Mammary epithelial cell (primary cell): ENCODE results near the gene RRP8.

ENCODE experiments used
- EZH2 ChIP-seq: IDR thresholded peaks from 2 replicates; pipeline ENCODE4 v1.6.1; 2012; ENCODE audit warnings: low read length, inconsistent platforms, borderline replicate concordance
- TF ChIP-seq, protein P1 (sequence below), 2 donors: IDR thresholded peaks in 1 of 2; conservative IDR thresholded peaks in 1 of 2; 2 replicates each; pipeline ENCODE4 v1.5.1; 2011 to 2012; ENCODE audit warnings: inconsistent platforms in 2 of 2, low read length in 2 of 2, mild to moderate bottlenecking in 2 of 2, control low read depth in 1 of 2, low read depth in 1 of 2; ENCODE audit not compliant: insufficient read depth in 1 of 2; ENCODE audit errors: extremely low read depth in 1 of 2

DNA sequence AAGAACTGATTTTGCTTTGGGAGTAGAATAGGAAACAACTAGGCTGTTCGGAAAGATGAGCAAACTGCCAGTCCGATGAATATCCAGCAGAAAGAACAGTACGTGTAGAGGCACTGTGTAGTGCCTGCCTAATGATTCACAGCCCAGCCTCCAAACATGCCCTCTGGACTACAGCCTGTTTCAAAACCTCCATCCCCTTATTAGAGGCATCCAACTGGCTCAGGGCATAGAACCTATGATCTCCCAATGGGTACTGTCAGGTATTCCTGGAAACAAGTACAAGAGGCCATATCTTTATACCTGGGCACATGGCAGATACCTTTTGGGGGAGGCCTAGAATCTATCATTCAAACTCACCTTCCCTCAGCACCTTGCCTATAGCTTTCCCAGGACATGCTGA is 4.9 kb downstream of the RRP8 start:
- TF ChIP-seq, protein P1, sequence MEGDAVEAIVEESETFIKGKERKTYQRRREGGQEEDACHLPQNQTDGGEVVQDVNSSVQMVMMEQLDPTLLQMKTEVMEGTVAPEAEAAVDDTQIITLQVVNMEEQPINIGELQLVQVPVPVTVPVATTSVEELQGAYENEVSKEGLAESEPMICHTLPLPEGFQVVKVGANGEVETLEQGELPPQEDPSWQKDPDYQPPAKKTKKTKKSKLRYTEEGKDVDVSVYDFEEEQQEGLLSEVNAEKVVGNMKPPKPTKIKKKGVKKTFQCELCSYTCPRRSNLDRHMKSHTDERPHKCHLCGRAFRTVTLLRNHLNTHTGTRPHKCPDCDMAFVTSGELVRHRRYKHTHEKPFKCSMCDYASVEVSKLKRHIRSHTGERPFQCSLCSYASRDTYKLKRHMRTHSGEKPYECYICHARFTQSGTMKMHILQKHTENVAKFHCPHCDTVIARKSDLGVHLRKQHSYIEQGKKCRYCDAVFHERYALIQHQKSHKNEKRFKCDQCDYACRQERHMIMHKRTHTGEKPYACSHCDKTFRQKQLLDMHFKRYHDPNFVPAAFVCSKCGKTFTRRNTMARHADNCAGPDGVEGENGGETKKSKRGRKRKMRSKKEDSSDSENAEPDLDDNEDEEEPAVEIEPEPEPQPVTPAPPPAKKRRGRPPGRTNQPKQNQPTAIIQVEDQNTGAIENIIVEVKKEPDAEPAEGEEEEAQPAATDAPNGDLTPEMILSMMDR (conservative IDR thresholded peaks at IDR 0.05 in 1 of 2, IDR thresholded peaks at IDR 0.05 in 1 of 2; ENCODE audit: extremely low read depth in 1 of 2, insufficient read depth in 1 of 2, low read depth in 1 of 2, low read length in 2 of 2) = no peak
- no peak for TF ChIP-seq EZH2
